SH-SY5Y (cell line): ENCODE measurements around the gene STK24.

Experiments used
- GATA2 ChIP-seq: IDR thresholded peaks from 2 replicates; pipeline ENCODE4 v1.6.1; 2011; ENCODE audit warnings: mild to moderate bottlenecking, low read depth, low read length
- GATA3 ChIP-seq: IDR thresholded peaks from 2 replicates; pipeline ENCODE4 v1.6.1; 2011; ENCODE audit warnings: low read depth, mild to moderate bottlenecking, low read length, moderate library complexity

DNA sequence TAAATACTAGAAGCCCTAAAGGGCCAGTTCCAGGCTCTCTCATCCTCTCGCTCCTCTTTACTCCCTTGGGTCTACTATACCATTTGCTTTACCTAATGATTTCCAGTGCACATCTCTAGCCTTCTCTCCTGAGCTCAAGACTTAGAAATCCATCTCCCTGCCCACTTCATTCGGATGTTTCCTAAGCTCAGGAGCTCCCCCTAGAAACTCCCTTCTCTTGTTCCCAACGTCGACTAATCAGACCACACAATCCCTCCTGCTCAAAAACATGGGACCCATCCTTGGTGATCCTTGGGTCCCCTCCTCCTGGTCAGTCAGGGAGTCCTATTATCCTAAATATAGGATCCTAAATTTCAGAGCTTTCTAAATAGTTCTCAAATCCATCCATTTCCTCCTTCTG lies 21.1 kb upstream of the STK24 start:
- TF ChIP-seq GATA2 (no peak), GATA3 (no peak)
